ENCODE results near the gene MRPL9.

Gene MRPL9

GRCh38 chr1:151762941-151763921 lies at the start of gene MRPL9:
Gene MRPL9, minus strand, starts transcription at chr1:151763496. Its CDS starts 17 bp downstream, at chr1:151763479.
- DNase-seq (ENCODE audit: low spot score), result peak; percentile 82

- no peak for DNase-seq (ENCODE audit: low spot score)
Observed at GRCh38 chr1:151811181-151811580, 47.9 kb upstream of the MRPL9 start.

DNA sequence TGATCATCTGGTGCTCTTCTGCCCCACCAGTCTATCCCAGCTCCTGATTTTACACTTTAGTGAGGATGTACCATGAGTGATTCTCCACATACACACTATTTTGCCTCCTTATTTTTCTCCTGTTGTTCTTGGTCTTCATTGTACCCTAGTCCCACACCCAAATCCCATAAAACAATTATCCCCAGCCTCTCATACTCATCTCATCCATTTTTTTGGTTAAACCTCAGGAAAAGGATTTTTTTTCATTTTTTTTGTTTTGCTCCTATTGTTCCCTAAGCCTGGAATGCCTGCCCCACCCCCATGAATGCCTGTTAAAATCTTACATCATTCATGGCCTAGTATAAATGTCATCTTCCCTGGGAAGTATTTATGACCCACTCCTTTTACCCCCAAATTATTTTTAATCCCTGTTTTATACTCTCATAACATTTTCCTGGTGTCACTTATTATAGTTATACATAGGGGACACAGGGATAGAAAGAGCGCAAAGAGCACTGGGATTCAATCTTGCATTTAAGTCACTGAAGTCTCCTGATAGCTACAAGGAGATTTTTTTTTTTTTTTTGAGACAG lies 46.8 kb upstream of the MRPL9 start:
- DNase-seq (ENCODE audit: low spot score), result no peak

GRCh38 chr1:151809290-151809984 lies 46.1 kb upstream of the MRPL9 start:
- no peak for DNase-seq (ENCODE audit: low spot score)

DNA sequence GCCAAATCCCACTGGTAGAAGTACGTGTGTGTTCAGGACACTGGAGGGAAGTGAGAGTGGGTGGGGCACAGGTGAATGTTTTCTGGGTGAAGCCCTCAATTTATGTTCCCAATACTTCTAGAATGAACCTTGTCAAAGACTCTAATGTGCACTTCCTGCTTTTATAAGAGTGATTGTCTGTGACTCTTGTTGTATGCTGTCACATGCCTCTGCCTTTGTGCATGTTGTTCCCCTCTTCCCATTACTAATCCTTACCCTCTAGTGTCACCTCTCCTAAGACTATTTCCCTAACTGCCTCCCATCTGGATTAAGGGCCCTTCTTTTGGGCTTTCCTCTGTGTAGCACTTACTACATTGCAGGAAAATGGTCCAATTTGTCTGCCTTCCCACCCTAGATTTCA lies 44.5 kb upstream of the MRPL9 start:
- no peak for DNase-seq (ENCODE audit: low spot score)

- no peak for DNase-seq (ENCODE audit: low spot score)
Observed at GRCh38 chr1:151807131-151807530, 43.8 kb upstream of the MRPL9 start.

GRCh38 chr1:151806170-151806569 lies 42.9 kb upstream of the MRPL9 start:
- DNase-seq (ENCODE audit: low spot score), result no peak

DNA sequence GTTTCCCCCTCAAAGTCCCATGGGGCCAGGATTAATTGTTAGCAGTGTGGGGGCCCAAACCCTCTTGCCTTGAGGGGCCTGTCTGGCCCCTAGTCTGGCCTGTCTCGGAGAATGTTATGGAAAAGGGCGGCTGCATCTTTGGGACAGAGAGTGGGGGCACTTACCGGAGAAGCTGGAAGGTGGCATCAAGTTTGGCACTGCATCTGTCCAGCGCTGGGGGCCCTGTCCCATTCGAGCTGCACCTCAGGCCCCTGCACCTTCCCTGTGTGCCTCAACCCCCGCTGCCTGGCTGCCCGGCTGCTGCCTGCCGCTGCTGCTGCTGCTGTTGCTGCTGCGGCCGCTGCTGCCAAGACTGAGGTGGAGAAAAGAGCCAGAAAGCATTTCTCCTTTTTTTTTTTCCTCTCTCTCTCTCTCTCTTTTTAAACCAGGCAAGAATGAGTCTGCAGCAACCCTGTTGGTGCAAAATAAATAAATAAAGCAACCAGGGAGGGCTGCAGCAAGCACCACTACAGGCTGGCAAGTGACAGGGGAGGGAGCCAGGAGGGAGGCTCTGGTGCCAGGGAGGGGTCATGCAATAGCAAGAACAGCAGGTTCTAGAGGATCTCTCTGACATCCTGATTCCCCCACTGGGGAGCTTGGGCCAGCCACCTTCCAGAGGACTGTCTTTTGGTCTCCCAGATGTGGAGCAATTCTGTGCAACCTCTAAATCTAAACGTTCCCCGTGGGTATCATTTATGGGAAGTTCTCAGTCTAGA lies 41.9 kb upstream of the MRPL9 start, which contains the start of gene LINGO4:
Gene LINGO4, minus strand, starts transcription at position 354 of the 755 bp plus-strand sequence. CDS start 2,715 bp downstream, outside the sequence.
- DNase-seq (ENCODE audit: low spot score), result no peak

DNA sequence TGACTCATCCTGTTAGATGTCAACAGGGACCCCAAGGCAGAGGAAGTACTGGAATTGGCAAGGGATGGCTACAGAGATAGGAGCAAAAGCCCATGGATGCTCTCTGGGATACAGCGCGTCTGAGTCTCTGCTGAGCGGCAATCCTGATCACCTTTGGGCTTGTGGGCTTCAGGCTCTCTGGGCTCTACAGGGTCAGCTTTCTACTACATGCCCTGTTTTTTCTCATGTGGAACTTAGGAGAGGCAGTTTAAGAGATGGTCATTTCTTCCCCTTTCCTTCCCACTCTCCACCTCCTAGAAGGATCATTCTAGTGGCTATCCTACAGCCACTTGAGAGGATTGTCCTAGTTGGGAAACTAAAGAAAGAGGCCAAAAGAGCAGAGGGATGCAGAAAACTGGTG lies 40.6 kb upstream of the MRPL9 start:
- no peak for DNase-seq (ENCODE audit: low spot score)

DNA sequence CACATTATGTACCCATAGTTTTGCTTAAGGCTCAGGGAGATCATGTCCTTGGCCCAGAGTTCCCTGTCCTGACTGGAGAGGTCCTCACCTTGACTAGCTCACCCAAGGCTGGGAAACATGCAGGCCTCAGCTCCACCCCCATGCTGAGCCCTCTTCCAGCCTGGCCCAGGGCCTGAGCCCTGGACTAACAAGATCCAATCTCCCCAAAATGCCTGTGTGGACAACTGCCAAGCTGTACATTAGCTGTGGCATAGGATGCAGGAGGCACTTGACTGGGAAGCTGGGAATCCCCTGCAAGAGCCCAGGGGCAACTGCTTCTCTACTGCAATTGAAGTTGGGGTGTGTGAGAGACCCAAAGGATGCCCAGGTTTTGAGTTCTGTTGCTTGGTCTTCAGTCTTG lies 39.9 kb upstream of the MRPL9 start:
- no peak for DNase-seq (ENCODE audit: low spot score)

DNA sequence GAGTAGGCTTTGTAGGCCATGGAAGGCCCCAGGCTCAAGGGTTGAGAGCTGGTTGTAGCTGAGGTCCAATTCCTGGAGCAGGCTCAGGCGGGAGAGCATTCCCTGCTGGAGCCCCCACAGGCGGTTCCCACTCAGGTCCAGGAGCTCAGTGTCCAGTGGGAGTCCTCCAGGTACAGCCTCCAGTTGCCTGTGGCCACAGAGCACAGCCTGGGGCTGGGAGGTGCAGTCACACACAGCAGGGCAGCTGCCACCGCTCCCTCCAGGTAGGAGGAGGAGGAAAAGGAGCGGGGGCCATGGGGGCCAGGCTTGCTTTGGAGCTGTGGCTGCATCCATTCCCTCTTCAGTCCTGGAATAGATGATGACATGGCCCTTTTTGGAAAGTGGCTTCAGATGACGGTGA lies 39.1 kb upstream of the MRPL9 start:
- DNase-seq (ENCODE audit: low spot score), result no peak

DNA sequence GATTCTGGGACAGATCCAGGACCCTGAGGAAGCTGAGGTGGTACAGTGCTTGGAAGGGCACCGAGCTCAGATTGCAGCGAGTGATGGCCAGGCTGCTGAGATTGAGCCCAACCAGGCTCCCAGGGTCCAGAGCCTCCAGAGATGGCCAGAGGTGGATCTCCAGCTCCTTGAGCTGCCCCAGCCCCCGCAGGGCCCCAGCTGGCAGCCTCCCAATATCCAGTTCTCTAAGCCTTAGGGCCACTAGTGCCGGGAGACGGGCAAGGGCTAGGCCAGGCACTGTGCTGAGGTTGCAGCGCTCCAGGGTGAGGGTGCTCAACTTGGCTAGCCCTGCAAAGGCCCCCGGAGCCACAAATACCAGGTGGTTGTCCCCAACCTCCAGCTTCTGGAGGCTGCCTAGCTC lies 38.5 kb upstream of the MRPL9 start:
- no peak for DNase-seq (ENCODE audit: low spot score)

- no peak for DNase-seq (ENCODE audit: low spot score)
Observed at GRCh38 chr1:151801310-151801820, 38.1 kb upstream of the MRPL9 start.

GRCh38 chr1:151800830-151801229 lies 37.5 kb upstream of the MRPL9 start:
- no peak for DNase-seq (ENCODE audit: low spot score)

DNA sequence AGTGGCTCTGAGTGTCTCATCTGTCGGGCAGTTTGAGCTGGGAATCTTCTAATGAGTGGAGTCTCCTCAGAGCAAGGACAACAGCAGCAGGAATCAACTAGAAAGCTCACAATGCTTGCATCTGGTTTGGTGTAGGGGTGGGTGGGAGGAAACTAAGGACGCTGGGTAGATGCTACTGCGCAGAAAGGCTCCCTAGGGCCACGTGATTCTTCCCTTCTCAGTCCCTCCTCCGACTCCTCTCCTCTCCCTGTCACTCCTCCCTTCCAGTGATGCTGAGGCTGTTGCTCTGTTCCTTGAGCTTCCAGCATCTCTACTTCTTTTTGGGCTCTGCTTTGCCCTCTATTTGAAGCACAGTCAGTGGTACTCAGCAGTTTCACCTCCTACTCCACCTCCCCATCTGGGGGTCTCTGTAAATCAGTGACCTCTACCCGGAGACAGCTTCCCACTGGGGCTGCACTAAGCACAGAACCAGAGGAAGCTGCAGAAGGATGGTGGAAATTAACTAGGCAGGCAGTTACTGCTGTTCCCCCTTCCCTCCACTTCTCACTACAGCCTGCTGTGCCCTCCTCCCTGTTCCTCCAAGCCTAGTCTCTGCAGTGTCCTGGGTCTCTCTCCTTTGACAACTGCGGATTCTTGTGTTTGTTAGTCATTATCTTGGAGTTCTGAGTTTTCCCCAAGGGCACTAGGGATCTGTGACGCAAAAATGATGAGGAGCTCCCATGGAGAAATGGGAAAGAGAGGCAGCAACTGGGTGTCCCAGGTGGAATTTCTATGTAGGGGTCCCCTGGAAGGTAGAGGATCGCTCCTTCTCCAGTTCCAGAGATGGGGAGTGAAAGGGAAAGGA lies 36.1 kb upstream of the MRPL9 start:
- DNase-seq (ENCODE audit: low spot score), result peak; percentile 51

- no peak for DNase-seq (ENCODE audit: low spot score)
Observed at GRCh38 chr1:151798571-151798970, 35.3 kb upstream of the MRPL9 start.

- peak; percentile 12 for DNase-seq (ENCODE audit: low spot score)
Observed at GRCh38 chr1:151790940-151791651, 27.8 kb upstream of the MRPL9 start.

DNA sequence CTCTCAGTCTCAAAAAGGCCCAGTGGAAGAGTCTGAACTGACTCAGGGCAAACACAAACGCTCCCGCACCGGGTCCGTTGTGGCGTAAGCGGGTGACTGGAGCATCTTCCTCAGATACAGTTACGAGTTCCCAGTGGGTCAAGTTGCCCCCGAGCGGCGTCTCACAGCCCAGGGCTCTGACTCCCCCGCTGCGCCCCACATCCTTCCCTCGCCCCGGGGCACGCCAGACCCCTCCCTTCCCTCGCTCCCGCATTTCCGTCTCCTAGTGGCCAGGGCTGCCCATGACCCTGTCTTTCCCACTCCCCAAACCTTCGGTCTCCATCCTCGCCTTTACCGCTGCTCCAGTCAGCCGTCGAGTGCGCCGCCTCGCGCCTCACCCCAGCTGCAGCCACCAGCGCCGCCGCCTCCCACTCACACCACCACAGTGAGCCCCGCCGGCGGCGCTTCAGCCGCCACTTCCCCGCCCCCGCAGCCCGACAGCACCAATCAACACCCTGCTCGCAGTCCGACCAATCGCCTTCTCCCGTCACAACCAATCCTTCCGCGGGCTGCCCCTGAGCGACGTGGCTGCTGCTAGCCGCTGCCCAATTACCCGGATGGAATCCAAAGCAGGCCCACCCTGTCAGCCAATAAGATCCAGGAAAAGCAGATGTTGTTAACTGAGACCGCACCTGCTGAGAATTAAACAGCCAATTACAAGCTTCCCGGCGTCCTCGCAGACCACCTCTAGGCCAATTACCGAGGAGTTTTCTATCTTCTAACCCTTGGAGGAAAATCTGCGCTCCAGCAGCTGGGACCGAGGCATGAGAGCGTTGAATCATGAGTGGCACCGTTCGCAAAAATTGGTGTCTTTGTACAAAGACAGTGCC lies 27.0 kb upstream of the MRPL9 start, which contains the start of gene TDRKH:
Gene TDRKH, minus strand, starts transcription at position 430 of the 869 bp plus-strand sequence. CDS start 7,478 bp downstream, outside the sequence.
- peak; percentile 99 for DNase-seq (ENCODE audit: low spot score)

DNA sequence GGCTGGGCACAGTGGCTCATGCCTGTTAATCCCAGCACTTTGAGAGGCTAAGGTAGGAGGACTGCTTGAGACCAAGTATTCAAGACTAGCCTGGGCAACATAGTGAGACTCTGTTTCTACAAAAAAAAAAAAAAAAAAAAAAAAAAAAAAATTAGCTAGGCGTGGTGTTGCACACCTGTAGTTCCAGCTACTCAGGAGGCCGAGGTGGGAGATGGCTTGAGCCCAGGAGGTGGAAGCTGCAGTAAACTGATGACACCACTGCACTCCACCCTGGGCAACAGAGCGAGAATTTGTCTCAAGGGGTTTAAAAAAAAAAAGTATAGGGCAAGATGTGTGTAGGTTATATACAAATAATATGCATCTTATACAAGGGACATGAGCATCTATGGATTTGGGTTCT lies 24.4 kb upstream of the MRPL9 start:
- DNase-seq (ENCODE audit: low spot score), result no peak
